OCI-LY7 (cell line): ENCODE measurements around the gene IRF7. TPM values are rescaled to one million over a fixed set of nuclear protein-coding genes. Genes with fewer than 3 reads are reported as not detected.

Experiments
- BruUV-seq: library from RNA; stranded (reverse); fragments of 400-500 nt; replicated peaks from 2 replicates; lab custom pipeline; 2021; lab: Mats Ljungman, UMichigan
- CTCF ChIA-PET: fragments of 300-600 bp; sonication (Branson Sonifier 250); formaldehyde crosslinking; loops from one replicate; lab custom pipeline; 2022; ENCODE audit warnings: antibody characterized with exemption; ENCODE audit not compliant: unreplicated experiment; lab: Charles Lee
- POLR2A ChIA-PET: fragments of 300-600 bp; sonication (Branson Sonifier 250); formaldehyde crosslinking; loops from one replicate; lab custom pipeline; 2022; ENCODE audit warnings: antibody characterized with exemption; lab: Charles Lee
- DNase-seq: peaks from one replicate; pipeline ENCODE4 v3.0.0-alpha.2; 2015; ENCODE audit warnings: low spot score
- H2AFZ ChIP-seq: fragments of 200-600 bp; sonication (generic), shearing (Covaris generic); 2 replicates; pipeline ENCODE4 v1.6.1; 2014; ENCODE audit warnings: mild to moderate bottlenecking, antibody characterized with exemption, low read length, moderate library complexity
- H3K27ac ChIP-seq: fragments of 200-600 bp; sonication (generic); 2 replicates; pipeline ENCODE4 v1.5.1; 2014; ENCODE audit warnings: mixed run types, low read depth, mild to moderate bottlenecking, moderate library complexity, low read length, inconsistent platforms; ENCODE audit not compliant: poor library complexity, severe bottlenecking
- H3K36me3 ChIP-seq: fragments of 200-600 bp; sonication (generic); 2 replicates; pipeline ENCODE4 v1.6.1; 2014; ENCODE audit warnings: mild to moderate bottlenecking, antibody characterized with exemption, low read length, moderate library complexity, mixed read lengths; ENCODE audit not compliant: insufficient read depth
- H3K4me1 ChIP-seq: fragments of 200-600 bp; sonication (generic); 2 replicates; pipeline ENCODE4 v1.5.1; 2014; ENCODE audit warnings: mild to moderate bottlenecking, low read length; ENCODE audit not compliant: insufficient read depth, poor library complexity, severe bottlenecking
- H3K4me2 ChIP-seq: fragments of 200-600 bp; sonication (generic); 2 replicates; pipeline ENCODE4 v1.6.1; 2014; ENCODE audit warnings: mild to moderate bottlenecking, low read length
- H3K4me3 ChIP-seq: fragments of 200-600 bp; sonication (generic); 2 replicates; pipeline ENCODE4 v1.5.1; 2014; ENCODE audit warnings: mild to moderate bottlenecking, low read depth, low read length; ENCODE audit not compliant: poor library complexity, severe bottlenecking
- H3K79me2 ChIP-seq: fragments of 200-600 bp; sonication (generic); 2 replicates; pipeline ENCODE4 v1.6.1; 2016; ENCODE audit warnings: low read depth, mild to moderate bottlenecking, low read length, moderate library complexity, mixed read lengths; ENCODE audit not compliant: insufficient read depth
- H3K9me2 ChIP-seq: fragments of 200-600 bp; sonication (generic); 2 replicates; pipeline ENCODE4 v1.6.1; 2016; ENCODE audit warnings: mild to moderate bottlenecking, low read length, mixed read lengths; ENCODE audit not compliant: insufficient read depth
- H3K9me3 ChIP-seq: fragments of 200-600 bp; sonication (generic); 2 replicates; pipeline ENCODE4 v1.6.1; 2014; ENCODE audit warnings: mild to moderate bottlenecking, mixed run types, low read length, mixed read lengths
- H4K20me1 ChIP-seq: fragments of 200-600 bp; sonication (generic); 2 replicates; pipeline ENCODE4 v1.6.1; 2014; ENCODE audit warnings: mild to moderate bottlenecking, antibody characterized with exemption, low read length, moderate library complexity, mixed read lengths; ENCODE audit not compliant: insufficient read depth
- CTCF ChIP-seq: fragments of 200-600 bp; sonication (generic); conservative IDR thresholded peaks from 2 replicates; pipeline ENCODE4 v1.5.1; 2014; ENCODE audit warnings: mild to moderate bottlenecking, antibody characterized with exemption, low read length, moderate library complexity, mixed read lengths
- EZH2phosphoT487 ChIP-seq: fragments of 200-600 bp; sonication (generic); IDR thresholded peaks from 2 replicates; pipeline ENCODE4 v1.6.1; 2018; ENCODE audit warnings: low read depth, borderline replicate concordance, mild to moderate bottlenecking, mixed run types, antibody characterized with exemption, low read length, moderate library complexity, mixed read lengths
- intact Hi-C: fragments of 100-400 bp; cut with micrococcal nuclease; formaldehyde crosslinking; loops from one replicate; pipeline ENCODE4 v1.10.0; 2022; ENCODE audit not compliant: unreplicated experiment
- total RNA-seq, 2 experiments: library from RNA; depleted of rRNA in 1 of 2; stranded (reverse); fragments of >200 nt in 1 of 2; shearing (Covaris generic) in 1 of 2; gene quantifications; 2 replicates each; pipeline ENCODE4 v1.2.3, GENCODE V29; 2014 to 2022

Gene IRF7
- total RNA-seq, 2 experiments from 2014 or later, result 15.8 to 18.7 TPM

GRCh38 chr11:593347-593746 lies 22.4 kb downstream of the IRF7 start:
- Histone ChIP-seq H3K27ac (no peak overlapping the region), H3K4me3 (no peak overlapping the region), H3K79me2 (no peaks in the 10 kb centered on the region), H3K4me1 (no peaks in the 10 kb centered on the region), H3K36me3 (peaks cover 93% of the 10 kb centered on the region), H3K4me2 (no peak overlapping the region), H2AFZ (no peak overlapping the region), H3K9me3 (no peaks in the 10 kb centered on the region), H4K20me1 (no peaks in the 10 kb centered on the region), H3K9me2 (no peaks in the 10 kb centered on the region)
- intact Hi-C loops, result no loop called here
- TF ChIP-seq EZH2phosphoT487, result no peak
- no peak for TF ChIP-seq CTCF
- ChIA-PET CTCF (no interaction called here), POLR2A (no interaction called here)
- DNase-seq, result no peak
- BruUV-seq, result no TSS peak

DNA sequence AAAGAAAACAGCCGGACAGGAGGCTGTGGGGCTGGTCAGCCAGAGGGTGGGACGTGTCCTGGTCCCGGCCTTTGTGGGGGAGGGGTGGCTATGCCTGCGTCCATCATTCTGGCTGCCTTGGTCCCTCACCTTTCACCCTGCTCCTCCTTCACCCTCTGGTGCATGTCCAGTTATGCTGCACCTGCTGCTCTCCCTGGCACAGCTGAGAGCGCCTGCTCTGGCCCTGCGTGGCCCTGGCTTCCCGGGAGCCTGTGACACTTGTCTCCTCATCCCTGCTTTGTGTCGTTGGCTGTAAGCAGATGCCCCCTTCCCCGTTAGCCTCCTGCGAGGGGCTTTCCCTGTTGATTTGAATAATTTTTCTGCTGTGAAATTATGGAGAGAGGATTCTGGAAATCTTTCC lies 22.8 kb downstream of the IRF7 start:
- Histone ChIP-seq H3K4me2 (no peak overlapping the region), H3K27ac (no peak overlapping the region), H3K4me1 (no peaks in the 10 kb centered on the region), H3K9me3 (no peaks in the 10 kb centered on the region), H3K9me2 (no peaks in the 10 kb centered on the region), H2AFZ (no peak overlapping the region), H4K20me1 (no peaks in the 10 kb centered on the region), H3K36me3 (peaks cover 93% of the 10 kb centered on the region), H3K4me3 (no peak overlapping the region), H3K79me2 (no peaks in the 10 kb centered on the region)
- no TSS peak for BruUV-seq
- no peak for TF ChIP-seq CTCF
- no peak for TF ChIP-seq EZH2phosphoT487
- intact Hi-C loops, result no loop called here
- POLR2A ChIA-PET, result no interaction called here
- CTCF ChIA-PET, result no interaction called here
- DNase-seq, result no peak

DNA sequence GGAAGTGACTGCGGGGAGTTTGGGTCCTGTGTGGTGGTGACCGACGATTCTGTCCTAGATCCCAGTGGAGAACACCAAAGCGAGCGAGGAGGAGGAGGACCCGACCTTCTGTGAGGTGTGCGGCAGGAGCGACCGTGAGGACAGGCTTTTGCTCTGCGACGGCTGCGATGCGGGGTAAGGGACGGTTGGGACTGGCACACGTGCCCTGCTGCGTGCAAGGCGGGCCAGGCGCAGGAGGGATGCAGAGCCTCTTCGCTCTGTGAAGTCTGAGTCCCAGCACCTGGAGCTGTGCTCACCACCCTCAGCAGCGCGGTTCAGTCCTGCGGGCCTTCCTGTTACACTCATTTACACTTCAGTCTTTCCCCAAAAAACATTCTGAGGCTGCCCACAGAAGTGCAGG lies 23.2 kb downstream of the IRF7 start:
- no peaks in the 10 kb centered on the region for H3K9me2 ChIP-seq
- no peak overlapping the region for H3K4me2 ChIP-seq
- CTCF ChIA-PET, result no interaction called here
- H3K27ac ChIP-seq, result no peak overlapping the region
- no TSS peak for BruUV-seq
- H4K20me1 ChIP-seq, result no peaks in the 10 kb centered on the region
- no peak overlapping the region for H3K4me3 ChIP-seq
- intact Hi-C loops, result no loop called here
- DNase-seq, result no peak
- POLR2A ChIA-PET, result no interaction called here
- H3K9me3 ChIP-seq, result no peaks in the 10 kb centered on the region
- peaks cover 94% of the 10 kb centered on the region for H3K36me3 ChIP-seq
- H3K79me2 ChIP-seq, result no peaks in the 10 kb centered on the region
- no peaks in the 10 kb centered on the region for H3K4me1 ChIP-seq
- no peak overlapping the region for H2AFZ ChIP-seq
- TF ChIP-seq CTCF (no peak), EZH2phosphoT487 (no peak)
